Frontal cortex (tissue), 4 donors: ENCODE results near the gene CD101. TPM values are rescaled to one million over a fixed set of nuclear protein-coding genes. Genes with fewer than 3 reads are reported as not detected.
A peak's percentile ranks its signal among the peaks of the same experiment; 100 is the strongest.

Experiments
- DNase-seq, 2 donors: peaks; one replicate each; pipeline ENCODE4 v3.0.0; 2012; ENCODE audit warnings: low spot score in 2 of 2
- FAIRE-seq: peaks from 2 replicates; lab custom pipeline; 2012; peaks lifted over from hg19 to GRCh38; lab: Jason Lieb, UNC
- total RNA-seq: library from RNA; depleted of rRNA; stranded (reverse); fragments of >200 nt; gene quantifications from one replicate; pipeline ENCODE4 v1.2.3, GENCODE V29; 2014
- donor health status: control.
- donor health status: control.
- donor health status: control.

The CD101 gene
- total RNA-seq, 1 donor from 2014 or later, result 0.82 TPM

- FAIRE-seq, result no peak
- no peak for DNase-seq
Observed at GRCh38 chr1:117045644-117046043, 44.1 kb downstream of the CD101 start.

- FAIRE-seq (no peak), DNase-seq (no peak)
Observed at GRCh38 chr1:117046781-117047180, 45.2 kb downstream of the CD101 start.

GRCh38 chr1:117047271-117047670 is 45.7 kb downstream of the CD101 start:
- FAIRE-seq (no peak), DNase-seq (no peak)

- DNase-seq, result no peak
- FAIRE-seq, result no peak
Observed at GRCh38 chr1:117049857-117050256, 48.3 kb downstream of the CD101 start.

GRCh38 chr1:117051224-117052064 is 49.9 kb downstream of the CD101 start:
- DNase-seq (no peak), FAIRE-seq (no peak)

GRCh38 chr1:117054068-117054467 is 52.5 kb downstream of the CD101 start:
- DNase-seq, result no peak
- no peak for FAIRE-seq

- DNase-seq, result no peak
- no peak for FAIRE-seq
Observed at GRCh38 chr1:117058810-117059209, 57.2 kb downstream of the CD101 start.

- DNase-seq (peak in 1 of 2 donors; percentile 10), FAIRE-seq (no peak)
Observed at GRCh38 chr1:117059334-117059677, 57.7 kb downstream of the CD101 start.

- FAIRE-seq, result peak; percentile 94
Observed at GRCh38 chr1:117059678-117060440, 58.3 kb downstream of the CD101 start, which contains the start of gene TTF2. TTF2 (plus strand) TSS chr1:117060326; CDS start chr1:117060347, 21 bp downstream.

GRCh38 chr1:117060441-117061317 is 59.1 kb downstream of the CD101 start:
- FAIRE-seq (no peak), DNase-seq (peak in 1 of 2 donors; percentile 31)

More at GRCh38 chr1:117059678-117060440, 58.3 kb downstream of the CD101 start, which contains the start of gene TTF2:
- DNase-seq, result peak; percentile 91 to 96

- DNase-seq (no peak), FAIRE-seq (no peak)
Observed at GRCh38 chr1:117061986-117062415, 60.4 kb downstream of the CD101 start.

GRCh38 chr1:117066367-117066766 is 64.8 kb downstream of the CD101 start:
- FAIRE-seq (no peak), DNase-seq (no peak)

GRCh38 chr1:117067533-117068370 is 66.2 kb downstream of the CD101 start:
- DNase-seq, result peak; percentile 55 to 64
- no peak for FAIRE-seq

- DNase-seq (no peak), FAIRE-seq (no peak)
Observed at GRCh38 chr1:117068580-117068979, 67.0 kb downstream of the CD101 start.

- FAIRE-seq, result no peak
- no peak for DNase-seq
Observed at GRCh38 chr1:117069220-117069844, 67.8 kb downstream of the CD101 start.

GRCh38 chr1:117070124-117070523 is 68.6 kb downstream of the CD101 start:
- DNase-seq, result no peak
- FAIRE-seq, result no peak

GRCh38 chr1:117076648-117077047 is 75.1 kb downstream of the CD101 start:
- FAIRE-seq, result no peak

GRCh38 chr1:117077267-117077666 is 75.7 kb downstream of the CD101 start:
- no peak for FAIRE-seq
- DNase-seq, result no peak

More at GRCh38 chr1:117076648-117077047, 75.1 kb downstream of the CD101 start:
- no peak for DNase-seq

- DNase-seq (no peak), FAIRE-seq (no peak)
Observed at GRCh38 chr1:117079737-117080136, 78.2 kb downstream of the CD101 start.
